ENCODE results near the gene KIAA1958. TPM values are rescaled to one million over a fixed set of nuclear protein-coding genes. Genes with fewer than 3 reads are reported as not detected.

KIAA1958 gene
- polyA plus RNA-seq, 1 of the 3 experiments (the other 2 are of a cell fraction) = 1.6 TPM

DNA sequence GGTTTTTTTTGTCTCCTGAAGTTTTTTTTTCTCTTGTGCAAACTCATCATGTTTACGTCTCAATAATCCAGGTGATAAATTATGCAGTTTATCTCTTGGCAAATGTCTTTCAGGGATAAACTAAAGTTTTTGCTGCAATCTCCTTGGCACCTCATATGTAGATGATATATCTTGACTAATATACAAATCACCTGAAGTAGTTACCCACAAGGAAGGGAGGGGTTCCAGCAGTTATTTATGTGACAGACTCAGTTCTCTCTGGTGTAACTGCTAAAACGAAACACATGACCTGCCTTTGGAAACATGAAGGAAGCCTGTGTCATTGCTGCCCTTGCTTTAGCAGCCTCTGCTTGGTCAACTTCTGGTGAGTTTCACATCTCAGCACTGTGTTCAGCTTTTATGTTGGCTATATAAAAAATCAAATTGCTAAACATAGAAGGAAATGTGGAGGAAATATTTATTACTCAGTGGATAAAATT, 39.3 kb upstream of the KIAA1958 start:
- ChIA-PET CTCF (no interaction called here), POLR2A (no interaction called here)
- H3K36me3 ChIP-seq (replicated peaks in 1 of 2; ENCODE audit: control insufficient read depth in 1 of 2, insufficient read depth in 2 of 2, low read length in 1 of 2) = peaks cover 2 to 16% of the 10 kb centered on the region in 2 experiments
- H3K9ac ChIP-seq = no peak overlapping the region
- H3K27me3 ChIP-seq (ENCODE audit: insufficient read depth) = no peaks in the 10 kb centered on the region
- peak overlapping the region; percentile 50 to 58; a peak in 3 of 4 replicates for H3K27ac ChIP-seq (ENCODE audit: low read depth in 2 of 2, low read length in 1 of 2)
- no peak for DNase-seq
- no peaks in the 10 kb centered on the region for H3K9me3 ChIP-seq
- H3K4me3 ChIP-seq (ENCODE audit: low read depth in 2 of 2, low read length in 1 of 2) = no peak overlapping the region
- H3K4me2 ChIP-seq = peak overlapping the region; percentile 24; the same call in 1 of the 2 replicates
- 47% methylated on average over 2 of the region's 2 CpGs for WGBS (ENCODE audit: low lambda C conversion rate)
- no peak overlapping the region for H2AFZ ChIP-seq (ENCODE audit: low read depth)
- H3F3A ChIP-seq (replicated peaks; ENCODE audit: insufficient read depth) = peaks cover 9% of the 10 kb centered on the region
- TF ChIP-seq, protein P1, sequence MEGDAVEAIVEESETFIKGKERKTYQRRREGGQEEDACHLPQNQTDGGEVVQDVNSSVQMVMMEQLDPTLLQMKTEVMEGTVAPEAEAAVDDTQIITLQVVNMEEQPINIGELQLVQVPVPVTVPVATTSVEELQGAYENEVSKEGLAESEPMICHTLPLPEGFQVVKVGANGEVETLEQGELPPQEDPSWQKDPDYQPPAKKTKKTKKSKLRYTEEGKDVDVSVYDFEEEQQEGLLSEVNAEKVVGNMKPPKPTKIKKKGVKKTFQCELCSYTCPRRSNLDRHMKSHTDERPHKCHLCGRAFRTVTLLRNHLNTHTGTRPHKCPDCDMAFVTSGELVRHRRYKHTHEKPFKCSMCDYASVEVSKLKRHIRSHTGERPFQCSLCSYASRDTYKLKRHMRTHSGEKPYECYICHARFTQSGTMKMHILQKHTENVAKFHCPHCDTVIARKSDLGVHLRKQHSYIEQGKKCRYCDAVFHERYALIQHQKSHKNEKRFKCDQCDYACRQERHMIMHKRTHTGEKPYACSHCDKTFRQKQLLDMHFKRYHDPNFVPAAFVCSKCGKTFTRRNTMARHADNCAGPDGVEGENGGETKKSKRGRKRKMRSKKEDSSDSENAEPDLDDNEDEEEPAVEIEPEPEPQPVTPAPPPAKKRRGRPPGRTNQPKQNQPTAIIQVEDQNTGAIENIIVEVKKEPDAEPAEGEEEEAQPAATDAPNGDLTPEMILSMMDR (IDR thresholded peaks at IDR 0.05) = no peak
- TF ChIP-seq FOXJ3 (CRISPR knock-in tag; IDR thresholded peaks at IDR 0.05) (no peak), RAD21 (IDR thresholded peaks at IDR 0.05; ENCODE audit: low read length) (no peak), FOSL2 (IDR thresholded peaks at IDR 0.05; ENCODE audit: borderline replicate concordance, low read depth) (no peak; the same call in 1 of the 2 replicates), TCF12 (IDR thresholded peaks at IDR 0.05) (0 out of 2 replicates have a peak, but pooled peaks have one; percentile 19), GABPA (IDR thresholded peaks at IDR 0.05; ENCODE audit: low read depth) (no peak), RXRA (IDR thresholded peaks at IDR 0.05; ENCODE audit: borderline replicate concordance, low read depth) (no peak)
- TF ChIP-seq, protein P2, sequence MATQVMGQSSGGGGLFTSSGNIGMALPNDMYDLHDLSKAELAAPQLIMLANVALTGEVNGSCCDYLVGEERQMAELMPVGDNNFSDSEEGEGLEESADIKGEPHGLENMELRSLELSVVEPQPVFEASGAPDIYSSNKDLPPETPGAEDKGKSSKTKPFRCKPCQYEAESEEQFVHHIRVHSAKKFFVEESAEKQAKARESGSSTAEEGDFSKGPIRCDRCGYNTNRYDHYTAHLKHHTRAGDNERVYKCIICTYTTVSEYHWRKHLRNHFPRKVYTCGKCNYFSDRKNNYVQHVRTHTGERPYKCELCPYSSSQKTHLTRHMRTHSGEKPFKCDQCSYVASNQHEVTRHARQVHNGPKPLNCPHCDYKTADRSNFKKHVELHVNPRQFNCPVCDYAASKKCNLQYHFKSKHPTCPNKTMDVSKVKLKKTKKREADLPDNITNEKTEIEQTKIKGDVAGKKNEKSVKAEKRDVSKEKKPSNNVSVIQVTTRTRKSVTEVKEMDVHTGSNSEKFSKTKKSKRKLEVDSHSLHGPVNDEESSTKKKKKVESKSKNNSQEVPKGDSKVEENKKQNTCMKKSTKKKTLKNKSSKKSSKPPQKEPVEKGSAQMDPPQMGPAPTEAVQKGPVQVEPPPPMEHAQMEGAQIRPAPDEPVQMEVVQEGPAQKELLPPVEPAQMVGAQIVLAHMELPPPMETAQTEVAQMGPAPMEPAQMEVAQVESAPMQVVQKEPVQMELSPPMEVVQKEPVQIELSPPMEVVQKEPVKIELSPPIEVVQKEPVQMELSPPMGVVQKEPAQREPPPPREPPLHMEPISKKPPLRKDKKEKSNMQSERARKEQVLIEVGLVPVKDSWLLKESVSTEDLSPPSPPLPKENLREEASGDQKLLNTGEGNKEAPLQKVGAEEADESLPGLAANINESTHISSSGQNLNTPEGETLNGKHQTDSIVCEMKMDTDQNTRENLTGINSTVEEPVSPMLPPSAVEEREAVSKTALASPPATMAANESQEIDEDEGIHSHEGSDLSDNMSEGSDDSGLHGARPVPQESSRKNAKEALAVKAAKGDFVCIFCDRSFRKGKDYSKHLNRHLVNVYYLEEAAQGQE (IDR thresholded peaks at IDR 0.05; ENCODE audit: low read depth, low read length) = no peak
- H3K4me1 ChIP-seq (ENCODE audit: control insufficient read depth in 1 of 2, insufficient read depth in 2 of 2, low read depth in 1 of 2, low read length in 1 of 2) = peaks cover 0 to 5% of the 10 kb centered on the region in 2 experiments; a peak in 1 of 4 replicates
- H3K9me2 ChIP-seq = no peaks in the 10 kb centered on the region
- H3K79me2 ChIP-seq (ENCODE audit: insufficient read depth) = no peaks in the 10 kb centered on the region
- no peaks in the 10 kb centered on the region for H4K20me1 ChIP-seq (ENCODE audit: insufficient read depth)

DNA sequence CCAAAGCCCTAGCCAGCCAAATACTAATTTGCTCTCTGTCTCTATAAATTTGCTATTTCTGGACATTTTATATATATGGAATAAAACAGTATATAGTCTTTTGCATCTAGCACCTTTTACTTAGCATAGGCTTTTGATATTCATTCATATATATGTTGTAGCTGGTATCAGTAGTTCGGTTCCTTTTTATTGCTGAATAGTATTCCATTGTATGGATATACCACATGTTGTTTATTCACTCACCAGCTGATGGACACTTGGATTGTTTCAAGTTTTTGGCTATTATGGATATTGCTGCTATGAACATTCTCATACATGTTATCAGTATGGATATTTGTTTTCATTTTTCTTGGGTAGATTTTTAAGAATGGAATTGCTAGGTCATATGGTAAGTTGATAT, 23.8 kb upstream of the KIAA1958 start:
- TF ChIP-seq TCF12 (IDR thresholded peaks at IDR 0.05) = no peak
- no peak for TF ChIP-seq FOSL2 (IDR thresholded peaks at IDR 0.05; ENCODE audit: borderline replicate concordance, low read depth)
- TF ChIP-seq, protein P3, sequence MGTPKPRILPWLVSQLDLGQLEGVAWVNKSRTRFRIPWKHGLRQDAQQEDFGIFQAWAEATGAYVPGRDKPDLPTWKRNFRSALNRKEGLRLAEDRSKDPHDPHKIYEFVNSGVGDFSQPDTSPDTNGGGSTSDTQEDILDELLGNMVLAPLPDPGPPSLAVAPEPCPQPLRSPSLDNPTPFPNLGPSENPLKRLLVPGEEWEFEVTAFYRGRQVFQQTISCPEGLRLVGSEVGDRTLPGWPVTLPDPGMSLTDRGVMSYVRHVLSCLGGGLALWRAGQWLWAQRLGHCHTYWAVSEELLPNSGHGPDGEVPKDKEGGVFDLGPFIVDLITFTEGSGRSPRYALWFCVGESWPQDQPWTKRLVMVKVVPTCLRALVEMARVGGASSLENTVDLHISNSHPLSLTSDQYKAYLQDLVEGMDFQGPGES (IDR thresholded peaks at IDR 0.05; ENCODE audit: low read depth, low read length) = no peak
- TF ChIP-seq JUND (IDR thresholded peaks at IDR 0.05) = no peak
- TF ChIP-seq POLR2AphosphoS5 (IDR thresholded peaks at IDR 0.05; ENCODE audit: low read depth, low read length) = no peak
- no peak for TF ChIP-seq SMC3 (IDR thresholded peaks at IDR 0.05; ENCODE audit: low read depth, low read length)
- TF ChIP-seq TAF1 (IDR thresholded peaks at IDR 0.05; ENCODE audit: borderline replicate concordance, low read depth, low read length) = no peak
- CTCF ChIA-PET = no interaction called here
- Histone ChIP-seq H3K9me2 (no peaks in the 10 kb centered on the region), H3K36me3 (replicated peaks in 1 of 2; ENCODE audit: control insufficient read depth in 1 of 2, insufficient read depth in 2 of 2, low read length in 1 of 2) (peaks cover 21 to 48% of the 10 kb centered on the region in 2 experiments), H3K4me3 (ENCODE audit: low read depth in 2 of 2, low read length in 1 of 2) (no peak overlapping the region), H3K4me2 (no peak overlapping the region), H3K27ac (ENCODE audit: low read depth in 2 of 2, low read length in 1 of 2) (no peak overlapping the region), H3F3A (replicated peaks; ENCODE audit: insufficient read depth) (no peaks in the 10 kb centered on the region), H2AFZ (ENCODE audit: low read depth) (no peak overlapping the region), H3K9ac (no peak overlapping the region), H3K27me3 (ENCODE audit: insufficient read depth) (no peaks in the 10 kb centered on the region), H3K9me3 (no peaks in the 10 kb centered on the region), H4K20me1 (ENCODE audit: insufficient read depth) (no peaks in the 10 kb centered on the region), H3K4me1 (ENCODE audit: control insufficient read depth in 1 of 2, insufficient read depth in 2 of 2, low read depth in 1 of 2, low read length in 1 of 2) (no peaks in the 10 kb centered on the region), H3K79me2 (ENCODE audit: insufficient read depth) (no peaks in the 10 kb centered on the region)
- POLR2A ChIA-PET = no interaction called here
- WGBS (ENCODE audit: low lambda C conversion rate) = 93% methylated on average over 1 of the region's 1 CpG
- DNase-seq = no peak
